ENCODE data around the gene SORCS2.

Gene SORCS2

DNA sequence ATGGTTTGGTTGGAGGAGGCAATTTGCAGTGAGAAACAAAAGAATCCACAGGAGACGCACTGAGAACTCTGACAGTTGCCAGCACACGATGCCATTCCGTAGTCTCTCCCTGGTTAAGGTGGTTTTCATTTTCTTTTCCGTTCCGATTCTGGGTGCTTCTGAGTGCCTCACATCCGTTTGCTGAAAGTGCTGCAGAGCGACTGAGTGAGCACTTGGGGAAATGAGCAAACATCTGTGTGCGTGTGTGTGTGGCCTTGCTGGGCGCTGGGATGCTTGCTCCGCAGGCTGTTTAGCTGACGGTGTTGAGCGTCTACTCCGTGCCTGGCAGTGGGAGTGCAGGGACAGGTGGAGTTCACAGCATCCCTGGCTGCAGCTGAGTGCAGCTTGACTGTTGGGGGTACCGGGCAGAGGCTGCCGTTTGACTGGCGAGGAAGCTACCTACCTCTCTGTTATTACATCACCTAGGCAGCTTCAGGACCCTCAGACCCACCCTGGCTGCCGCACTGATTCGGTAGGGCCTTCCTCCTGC, 49.3 kb downstream of the SORCS2 start:
- no peak for DNase-seq

DNA sequence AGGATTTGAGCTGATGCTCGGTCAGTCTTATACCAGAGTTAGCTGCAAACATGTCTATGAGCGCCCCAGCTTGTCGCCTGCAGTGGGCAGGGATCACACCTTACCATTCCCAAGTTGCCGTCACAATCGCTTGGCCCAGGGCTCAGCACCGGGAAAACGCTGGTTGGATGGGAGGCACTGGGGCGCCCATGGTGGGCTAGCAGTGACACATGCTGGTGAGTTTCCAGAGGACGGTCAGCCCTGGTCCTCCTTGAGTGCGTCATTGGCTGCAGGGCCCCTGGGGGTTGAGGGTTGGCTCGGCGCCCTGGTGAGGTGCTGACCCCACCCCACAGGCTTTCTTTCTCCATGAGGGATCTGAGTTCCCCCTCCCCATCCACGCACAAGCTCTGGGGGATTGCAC, 50.4 kb downstream of the SORCS2 start:
- DNase-seq: no peak

DNA sequence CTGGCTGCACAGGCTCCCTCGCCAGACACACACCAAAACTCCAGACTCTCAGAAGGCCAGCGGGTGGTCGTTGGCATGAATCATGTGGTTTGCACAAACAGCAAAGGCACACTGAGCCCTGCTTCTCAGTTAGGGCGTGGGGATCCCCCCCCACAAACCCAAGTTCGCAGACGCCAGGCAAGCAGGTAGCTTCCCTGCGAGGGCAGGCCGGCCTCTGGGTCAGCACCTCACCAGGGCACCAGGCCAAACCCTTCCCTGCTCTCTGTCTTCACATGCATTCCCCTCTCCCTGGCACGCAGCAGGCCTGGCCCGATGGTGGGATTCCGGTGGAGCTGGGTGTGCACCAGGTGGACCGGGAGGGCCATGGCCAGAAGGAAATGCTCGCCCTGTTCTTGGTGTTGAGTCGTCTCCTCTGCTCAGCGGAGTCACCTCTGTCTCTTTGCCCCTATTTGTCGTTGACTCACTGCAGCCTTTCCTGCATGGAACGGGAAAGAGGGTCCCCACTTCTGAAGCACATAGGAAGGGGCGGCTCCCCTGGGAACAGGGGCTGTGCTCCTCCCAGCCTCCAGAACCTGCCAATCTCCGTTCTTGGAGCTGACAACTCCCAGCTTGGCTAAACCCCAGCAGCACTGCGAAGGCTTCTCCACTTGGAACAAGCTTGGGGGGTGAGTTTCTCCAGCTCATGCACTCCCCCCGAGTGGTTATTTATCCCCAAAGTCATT, 51.4 kb downstream of the SORCS2 start:
- DNase-seq: peak in 18 of 58 donors; percentile 39 to 88 (median 64)

DNA sequence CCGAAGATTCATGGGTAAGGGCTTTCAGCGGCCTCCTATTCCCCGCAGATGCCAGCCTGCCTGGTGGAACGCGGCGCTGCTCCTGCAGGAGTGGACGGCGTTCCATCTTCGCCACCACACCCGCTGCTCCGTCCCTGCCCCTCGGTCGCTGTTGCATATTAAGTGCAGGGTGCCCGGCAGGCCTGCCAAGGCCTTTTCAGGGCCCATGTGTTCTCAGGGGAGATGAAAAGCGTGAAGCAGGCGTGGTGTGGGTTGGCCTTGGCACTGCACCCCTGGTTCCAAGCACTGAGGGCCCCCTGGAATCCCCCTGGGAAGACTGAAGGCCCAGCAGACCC, 52.0 kb downstream of the SORCS2 start:
- peak in 46 of 58 donors; percentile 16 to 88 (median 58) for DNase-seq

DNA sequence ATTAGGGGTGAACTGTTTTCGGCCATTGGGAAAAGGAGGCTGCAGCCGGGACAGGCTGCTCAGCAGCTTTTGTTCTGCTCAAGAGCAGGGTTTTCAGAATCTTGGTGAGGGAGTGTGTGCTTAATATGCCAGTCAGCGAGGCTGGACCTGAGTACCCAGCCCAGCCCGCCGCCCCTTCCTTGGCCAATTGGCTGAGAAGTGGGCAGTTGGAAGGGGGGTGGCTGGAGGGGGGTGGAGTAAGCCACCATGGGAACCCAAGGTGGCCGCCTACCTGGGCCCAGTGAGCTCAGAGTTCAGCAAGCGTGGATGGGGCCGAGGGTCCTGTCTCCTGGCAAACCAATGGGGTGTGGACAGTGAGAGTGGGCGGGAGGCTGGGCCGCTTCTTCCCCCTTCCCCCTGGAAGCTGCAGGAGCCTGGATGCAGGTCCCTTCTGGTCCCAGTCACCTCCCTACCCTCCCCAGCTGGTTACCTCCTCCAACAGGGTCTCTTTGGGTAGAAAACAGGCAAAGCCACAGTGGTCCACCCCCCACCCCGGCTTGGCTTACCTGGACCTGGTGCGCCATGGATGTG, 52.5 kb downstream of the SORCS2 start:
- DNase-seq: peak in 38 of 58 donors; percentile 11 to 82 (median 54)

DNA sequence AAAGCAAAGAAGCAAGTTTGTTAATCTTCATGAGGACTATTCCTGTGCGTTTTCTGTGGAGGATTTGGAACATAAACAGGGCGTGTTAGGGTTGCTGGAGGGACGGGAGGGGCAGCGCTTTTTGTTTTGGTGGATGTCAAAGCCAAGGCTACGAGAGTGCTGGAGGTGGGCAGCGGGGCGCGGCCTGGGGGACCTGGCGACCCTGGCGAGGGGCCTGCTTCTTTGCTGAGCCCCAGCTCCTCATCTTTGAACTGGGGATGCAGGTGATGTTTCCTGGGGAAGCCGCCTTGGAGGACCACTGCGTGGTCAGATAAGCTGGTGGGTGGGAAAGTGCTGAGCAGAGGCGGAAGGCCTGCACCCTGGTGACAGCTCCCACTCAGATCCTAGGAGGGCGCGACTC, 55.2 kb downstream of the SORCS2 start:
- DNase-seq: no peak

DNA sequence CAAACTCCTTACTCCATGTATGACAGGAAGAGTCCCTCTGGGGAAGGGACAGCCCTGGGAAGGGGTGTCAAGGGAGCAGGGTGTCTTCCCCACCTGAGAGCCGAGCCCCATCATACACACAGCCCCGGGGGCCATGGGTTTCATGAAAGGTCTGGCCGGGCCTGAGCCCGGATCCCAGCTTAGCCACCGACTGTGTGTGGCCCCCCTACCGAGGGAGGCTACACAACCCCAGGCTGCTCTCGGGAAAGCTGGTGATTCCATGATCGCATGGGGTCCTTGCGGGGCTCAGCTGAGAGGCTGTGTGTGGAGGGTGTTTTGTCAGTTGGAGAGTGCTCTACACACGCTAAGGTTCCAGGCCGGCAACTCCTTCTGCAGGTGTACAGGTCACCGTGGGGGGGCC, 55.6 kb downstream of the SORCS2 start:
- no peak for DNase-seq

DNA sequence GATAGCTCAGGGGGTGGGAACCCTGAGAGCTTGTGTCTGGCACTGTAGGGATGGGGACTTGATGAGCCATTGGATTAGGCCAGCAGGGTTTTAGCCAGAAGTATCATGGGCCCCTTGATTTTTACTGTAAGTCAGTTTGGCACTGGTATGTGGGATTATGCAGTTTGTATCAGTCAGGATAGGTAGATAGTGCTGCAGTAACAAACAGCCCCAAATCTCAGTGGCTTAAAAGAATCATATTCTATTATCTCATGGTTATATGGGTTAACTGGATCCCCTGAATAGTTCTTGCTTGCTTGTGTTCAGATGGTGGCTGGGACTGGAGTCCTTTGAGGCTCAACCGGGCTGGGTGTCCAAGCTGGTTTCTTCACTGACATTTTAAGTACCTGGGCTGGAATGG, 56.5 kb downstream of the SORCS2 start:
- no peak for DNase-seq

DNA sequence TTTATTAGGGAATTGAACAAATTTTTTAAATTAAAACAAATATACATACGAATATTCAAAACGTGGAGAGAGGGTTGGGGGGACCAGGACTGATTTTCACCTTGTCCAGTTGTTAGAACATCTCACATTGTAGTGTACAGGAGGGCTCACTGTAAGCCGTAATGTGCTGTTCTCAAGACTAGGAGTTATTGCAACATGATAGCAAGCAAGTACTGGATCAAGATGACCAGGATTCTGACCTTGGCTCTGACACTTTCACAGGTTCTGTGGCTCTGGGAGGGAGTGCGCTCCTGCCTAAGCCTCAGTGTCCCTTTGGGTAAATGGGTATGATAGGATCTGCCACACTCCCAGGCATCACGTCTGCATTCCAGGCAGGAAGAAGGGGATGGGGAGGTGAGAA, 59.0 kb downstream of the SORCS2 start:
- no peak for DNase-seq

DNA sequence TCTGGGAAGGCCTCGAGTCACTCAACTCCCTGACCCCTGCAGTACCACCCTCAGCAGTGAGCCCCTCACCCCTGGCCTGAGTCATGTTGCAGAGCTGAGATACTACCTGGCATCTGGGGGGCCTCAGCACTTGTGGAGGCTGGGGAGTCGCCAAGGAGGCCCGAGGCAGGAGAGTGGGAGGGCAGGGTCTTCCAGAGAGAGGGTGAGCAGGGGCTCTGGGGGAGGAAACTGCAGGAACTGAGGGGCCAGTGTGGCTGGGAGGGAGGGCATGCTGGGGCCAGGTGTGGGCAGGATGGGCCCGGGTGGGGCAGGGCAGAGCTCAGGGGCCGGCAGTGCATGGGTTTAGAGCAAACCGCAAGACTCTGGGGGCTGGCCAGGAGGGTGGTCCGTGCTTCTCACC, 59.7 kb downstream of the SORCS2 start:
- no peak for DNase-seq

DNA sequence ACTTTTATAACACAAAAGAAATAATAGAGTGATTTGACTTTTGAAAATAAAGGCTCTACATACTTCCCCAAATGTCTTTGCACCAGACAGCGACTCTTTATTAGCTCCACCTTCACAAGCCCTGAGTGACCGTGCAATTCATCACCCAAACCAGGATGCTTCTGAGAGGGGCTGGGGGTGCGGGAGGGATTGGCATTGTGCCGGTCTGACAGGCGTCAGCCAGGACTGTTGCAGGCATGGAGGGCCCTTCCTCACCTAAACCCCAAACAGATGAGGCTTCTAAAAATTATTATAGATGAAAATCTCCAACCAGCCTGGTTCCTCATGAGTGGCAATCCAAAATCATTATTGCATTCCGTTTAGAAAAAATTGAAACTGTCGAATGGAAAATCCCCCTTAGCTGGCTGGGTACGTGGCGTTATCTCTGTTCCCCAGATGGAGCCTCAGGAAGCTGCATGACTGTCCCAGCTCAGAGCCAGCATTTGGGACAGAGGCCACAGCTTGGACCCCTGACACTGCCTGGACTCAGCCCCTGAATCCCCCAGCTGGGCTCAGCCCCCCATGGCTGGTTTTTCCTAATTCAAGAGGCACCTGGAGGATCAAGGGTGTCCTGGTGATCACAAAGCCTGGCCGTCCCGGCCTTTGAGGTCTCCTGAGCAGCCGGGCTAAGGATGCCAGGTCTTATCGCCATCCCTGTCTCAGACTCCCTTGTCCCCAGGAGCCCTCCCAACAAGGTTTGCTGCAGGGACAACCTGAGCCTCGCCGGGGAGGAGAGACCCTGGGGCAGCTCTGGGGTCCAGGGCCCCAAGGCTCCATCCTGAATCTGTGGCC, 60.4 kb downstream of the SORCS2 start:
- no peak for DNase-seq

DNA sequence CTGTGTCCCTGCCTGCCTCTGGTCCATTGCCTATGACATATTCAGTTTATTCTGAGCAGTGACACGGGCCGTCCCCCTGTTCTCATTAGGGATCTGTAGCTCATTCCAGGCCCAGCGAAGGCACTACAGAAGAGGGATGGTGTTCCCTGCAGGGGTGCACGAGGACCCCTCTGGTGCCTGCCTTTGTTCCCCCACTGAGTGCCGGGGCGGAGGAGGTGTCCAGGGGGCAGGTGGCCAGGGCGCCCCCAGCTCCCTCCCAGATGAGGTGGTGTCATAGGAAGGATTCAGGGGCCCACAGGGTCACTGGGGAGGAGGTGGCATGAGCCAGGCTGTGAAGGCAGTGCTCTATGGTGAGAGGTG, 61.0 kb downstream of the SORCS2 start:
- DNase-seq: no peak

DNA sequence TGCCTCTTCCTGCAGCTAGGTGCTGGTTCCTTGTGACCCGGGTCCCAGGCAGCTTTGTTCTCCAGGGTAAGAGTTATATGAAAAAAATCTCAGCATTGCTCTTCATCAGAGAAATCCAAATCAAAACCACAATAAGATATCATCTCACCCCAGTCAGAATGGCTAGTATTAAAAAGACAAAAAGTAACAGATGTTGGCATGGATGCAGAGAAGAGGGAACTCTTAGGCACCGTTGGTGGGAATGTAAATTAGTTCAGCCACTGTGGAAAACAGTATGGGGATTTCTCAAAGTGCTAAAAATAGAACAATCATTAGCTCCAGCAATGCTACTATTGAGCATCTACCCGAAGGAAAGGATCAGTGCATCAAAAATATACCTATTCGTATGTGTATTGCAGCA, 61.5 kb downstream of the SORCS2 start:
- no peak for DNase-seq

DNA sequence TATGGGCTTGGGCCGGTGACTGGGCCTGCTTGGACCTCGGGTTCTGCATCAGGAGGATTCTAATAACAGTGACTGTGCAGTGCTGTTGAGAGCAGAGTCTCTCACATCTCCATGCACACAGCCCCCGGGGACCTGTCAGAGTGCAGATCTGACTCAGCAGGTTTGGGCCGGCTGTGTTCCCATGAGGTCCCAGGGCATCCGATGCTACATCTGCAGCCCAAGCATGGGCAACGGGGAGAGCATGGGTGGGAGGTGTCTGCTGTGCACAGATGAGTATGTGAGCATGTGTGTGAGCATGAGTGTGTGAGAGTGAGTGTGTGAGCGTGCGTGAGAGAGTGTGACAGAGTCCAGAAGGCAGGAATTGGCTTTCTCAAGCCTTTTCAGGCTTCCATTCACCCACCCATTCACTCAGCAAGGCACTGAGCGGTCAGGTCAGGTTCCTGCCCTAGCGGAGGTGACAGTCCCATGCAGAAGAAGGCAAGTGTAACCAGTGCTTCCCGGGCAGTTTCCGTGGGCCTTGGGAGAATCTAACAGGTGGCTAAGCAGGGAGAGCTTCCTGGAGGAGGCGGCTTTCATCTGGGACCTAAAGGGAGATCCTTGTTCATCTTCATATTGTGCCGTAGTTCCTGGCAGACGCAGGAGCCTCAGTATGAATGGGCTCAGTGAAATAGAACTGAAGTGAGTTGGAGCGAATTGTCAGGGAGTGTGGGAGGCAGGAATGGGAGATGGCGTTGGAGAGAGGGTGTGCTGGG, 62.6 kb downstream of the SORCS2 start:
- no peak for DNase-seq

DNA sequence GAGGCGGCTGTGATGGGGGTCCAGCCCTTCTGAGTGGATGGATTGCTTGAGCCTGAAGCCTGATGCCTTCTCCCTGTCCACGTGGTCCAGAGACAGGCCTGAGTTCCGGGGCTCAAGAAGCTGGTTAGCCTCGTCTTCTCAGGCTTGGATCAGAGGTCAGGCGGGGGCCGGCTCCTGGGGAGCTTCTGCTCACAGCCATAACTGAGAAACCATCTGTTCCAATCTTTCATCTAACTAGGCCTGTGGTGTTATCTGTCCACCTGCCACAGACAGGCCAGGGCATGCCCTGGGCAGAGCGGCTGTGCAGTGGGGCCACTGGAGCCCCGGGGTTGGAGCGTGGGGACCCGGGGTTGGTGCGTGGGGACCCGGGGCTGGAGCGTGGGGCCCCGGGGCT, 63.1 kb downstream of the SORCS2 start:
- no peak for DNase-seq

DNA sequence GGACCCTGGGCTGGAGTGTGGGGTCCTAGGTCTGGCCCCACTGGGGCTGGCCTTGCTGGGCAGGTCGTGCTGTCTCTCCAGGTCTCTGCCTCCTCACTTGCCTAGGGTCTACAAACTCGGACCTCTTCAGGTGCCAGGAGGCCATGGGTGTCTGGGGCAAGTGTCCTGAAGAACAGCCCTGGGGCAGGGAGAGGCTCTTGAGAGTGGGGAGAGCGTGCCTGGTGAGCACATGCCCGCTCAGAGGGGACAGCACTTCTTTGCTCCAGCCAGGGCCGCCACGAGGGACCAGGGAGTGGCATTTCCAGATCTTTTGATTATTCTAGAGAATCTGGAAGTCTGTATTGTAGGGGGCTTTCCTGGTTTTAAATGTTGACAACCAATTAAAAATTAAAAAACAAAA, 63.7 kb downstream of the SORCS2 start:
- no peak for DNase-seq

DNA sequence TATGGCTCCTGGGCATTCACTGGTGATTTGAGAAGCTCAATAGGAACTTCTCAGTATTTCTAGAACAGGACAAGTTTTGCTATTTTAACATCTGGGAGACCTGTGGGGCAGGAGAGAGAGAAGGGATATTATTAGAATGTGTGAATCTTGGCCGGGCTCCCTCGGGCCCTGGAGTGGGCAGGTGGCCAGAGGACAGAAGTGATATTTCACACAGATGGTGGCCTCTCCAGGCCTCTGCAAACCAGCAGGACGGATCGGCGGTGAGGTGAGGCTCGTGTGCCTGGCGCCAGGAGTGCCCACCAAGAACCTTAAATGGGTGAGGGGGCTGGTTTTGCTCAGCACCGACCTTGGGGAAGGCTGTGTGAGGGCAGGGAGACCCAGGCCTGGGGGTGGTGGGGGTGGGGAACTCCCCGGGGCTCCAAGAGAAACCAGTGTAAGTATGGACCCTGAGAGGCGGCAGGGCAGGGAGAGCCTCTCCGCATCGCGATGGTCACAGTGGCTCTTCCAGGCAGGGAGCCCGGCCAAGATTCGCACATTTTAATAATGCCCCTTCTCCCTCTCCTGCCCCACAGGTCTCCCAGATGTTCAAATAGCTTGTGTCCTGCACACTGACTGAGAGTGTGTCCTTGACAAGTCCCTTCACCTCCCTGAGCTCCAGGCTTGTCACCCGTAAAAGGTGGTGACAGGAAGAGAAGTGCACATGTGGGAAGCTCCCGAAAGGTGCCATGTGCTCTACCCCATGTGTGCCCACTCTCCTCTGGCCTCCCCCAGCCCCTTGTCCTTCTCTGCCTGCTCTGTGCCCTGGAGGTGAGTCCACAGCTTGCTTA, 64.9 kb downstream of the SORCS2 start:
- DNase-seq: no peak

DNA sequence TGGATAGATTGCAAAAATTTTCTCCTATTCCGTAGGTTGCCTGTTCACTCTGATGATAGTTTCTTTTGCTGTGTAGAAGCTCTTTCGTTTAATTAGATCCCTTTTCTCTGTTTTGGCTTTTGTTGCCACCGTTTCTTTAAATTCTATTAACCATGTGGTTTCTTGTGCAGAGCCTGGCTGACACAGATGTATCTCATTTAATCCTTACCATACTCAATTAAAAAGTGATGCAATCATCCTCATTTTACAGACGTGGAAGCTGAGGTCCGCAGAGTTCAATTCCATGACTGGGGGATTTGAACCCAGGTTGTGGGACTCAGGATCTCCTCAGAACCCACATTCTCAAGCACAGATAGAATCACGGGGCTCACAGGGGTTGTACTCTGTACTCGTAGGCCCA, 66.7 kb downstream of the SORCS2 start:
- DNase-seq: no peak

DNA sequence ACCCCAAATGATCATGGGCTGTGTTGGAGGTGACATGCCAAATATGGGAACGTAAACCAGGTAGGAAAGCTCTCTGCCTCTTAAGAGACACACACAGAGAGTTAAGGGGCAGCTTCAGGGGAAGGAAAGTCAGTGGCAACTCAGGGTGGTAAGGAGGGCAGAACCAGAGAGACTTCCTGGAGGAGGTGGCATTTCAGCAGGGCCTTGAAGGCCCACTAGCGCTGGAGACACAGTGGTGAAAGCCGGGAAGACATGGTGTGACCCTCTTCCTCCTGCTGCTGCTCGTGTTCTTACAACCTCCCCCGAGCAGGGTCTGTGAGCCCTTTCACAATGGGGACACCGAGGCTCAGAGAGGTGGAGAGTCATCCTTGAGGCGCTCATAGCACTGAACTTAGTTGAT, 68.2 kb downstream of the SORCS2 start:
- DNase-seq: no peak

DNA sequence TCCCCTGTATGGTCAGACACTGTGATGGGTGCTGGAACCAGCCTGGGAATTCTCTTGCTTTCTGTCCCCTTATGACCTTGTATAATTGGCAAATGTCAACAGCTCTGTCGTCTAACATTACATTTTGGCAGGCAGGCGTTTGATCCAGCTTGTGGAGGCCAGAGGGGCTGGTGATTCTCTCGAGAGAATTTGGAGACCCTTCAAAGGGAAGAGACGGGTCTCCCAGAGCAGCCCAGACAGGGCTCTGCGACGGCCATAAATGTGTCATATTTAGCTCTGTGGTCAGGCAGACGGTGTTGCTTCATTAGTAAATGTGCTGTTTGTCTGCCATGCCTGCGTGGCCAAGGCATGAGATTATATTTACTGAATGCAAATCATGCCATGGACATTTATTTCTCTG, 68.7 kb downstream of the SORCS2 start:
- no peak for DNase-seq

DNA sequence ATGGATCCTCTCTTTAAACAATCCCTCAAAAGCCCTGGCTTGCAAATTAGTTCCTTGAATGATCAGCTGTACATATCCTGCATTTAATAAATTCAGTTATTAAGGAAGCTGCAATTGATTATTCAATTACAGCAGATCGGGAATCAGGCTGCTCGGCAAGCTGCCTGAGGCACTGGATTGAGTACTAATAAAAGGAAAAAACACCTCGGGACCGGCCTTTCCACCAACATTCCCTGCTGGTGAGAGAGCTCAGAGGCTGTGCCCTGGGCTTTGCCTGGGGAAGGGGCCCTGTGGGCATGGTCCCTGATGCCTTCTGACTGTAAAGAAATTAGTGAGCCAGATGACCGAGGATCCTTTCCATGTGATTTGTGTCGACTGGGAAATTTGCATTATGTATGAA, 69.2 kb downstream of the SORCS2 start:
- no peak for DNase-seq
